Astrocyte (in vitro differentiated cells and primary cell): Measurements from ENCODE around the gene CREB3.

Source experiments
- EZH2 ChIP-seq: IDR thresholded peaks from 2 replicates; pipeline ENCODE4 v1.6.1; 2012; ENCODE audit warnings: mild to moderate bottlenecking, low read length, inconsistent platforms; ENCODE audit not compliant: insufficient read depth
- TF ChIP-seq, protein P1 (sequence below): IDR thresholded peaks from 2 replicates; pipeline ENCODE4 v1.5.1; 2011; ENCODE audit warnings: low read depth, mild to moderate bottlenecking, inconsistent platforms, low read length, moderate library complexity; ENCODE audit not compliant: insufficient read depth

DNA sequence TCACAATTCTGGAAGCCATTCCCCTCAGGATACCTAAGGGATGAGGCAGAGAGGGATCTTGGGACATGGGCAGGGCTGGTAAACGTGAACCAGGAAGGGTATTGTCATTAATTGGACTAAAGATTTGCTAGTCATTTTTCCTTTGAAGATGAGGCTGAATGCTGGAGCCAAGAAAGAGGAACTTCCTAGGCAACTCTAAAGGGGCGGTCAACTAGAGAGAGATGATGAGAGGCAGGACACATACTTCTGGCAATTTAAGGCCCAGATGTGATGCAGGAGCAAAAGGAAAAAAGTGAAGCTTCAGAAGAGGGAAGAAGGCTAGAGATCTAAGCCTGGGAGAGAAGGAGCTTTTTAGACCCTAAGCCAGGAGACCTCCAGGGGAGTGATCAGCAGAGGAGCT lies 11.0 kb downstream of the CREB3 start:
- no peak for TF ChIP-seq EZH2
- TF ChIP-seq, protein P1, sequence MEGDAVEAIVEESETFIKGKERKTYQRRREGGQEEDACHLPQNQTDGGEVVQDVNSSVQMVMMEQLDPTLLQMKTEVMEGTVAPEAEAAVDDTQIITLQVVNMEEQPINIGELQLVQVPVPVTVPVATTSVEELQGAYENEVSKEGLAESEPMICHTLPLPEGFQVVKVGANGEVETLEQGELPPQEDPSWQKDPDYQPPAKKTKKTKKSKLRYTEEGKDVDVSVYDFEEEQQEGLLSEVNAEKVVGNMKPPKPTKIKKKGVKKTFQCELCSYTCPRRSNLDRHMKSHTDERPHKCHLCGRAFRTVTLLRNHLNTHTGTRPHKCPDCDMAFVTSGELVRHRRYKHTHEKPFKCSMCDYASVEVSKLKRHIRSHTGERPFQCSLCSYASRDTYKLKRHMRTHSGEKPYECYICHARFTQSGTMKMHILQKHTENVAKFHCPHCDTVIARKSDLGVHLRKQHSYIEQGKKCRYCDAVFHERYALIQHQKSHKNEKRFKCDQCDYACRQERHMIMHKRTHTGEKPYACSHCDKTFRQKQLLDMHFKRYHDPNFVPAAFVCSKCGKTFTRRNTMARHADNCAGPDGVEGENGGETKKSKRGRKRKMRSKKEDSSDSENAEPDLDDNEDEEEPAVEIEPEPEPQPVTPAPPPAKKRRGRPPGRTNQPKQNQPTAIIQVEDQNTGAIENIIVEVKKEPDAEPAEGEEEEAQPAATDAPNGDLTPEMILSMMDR, result no peak
